B cell (primary cell): ENCODE data around the gene TMEM38B. TPM values are rescaled to one million over a fixed set of nuclear protein-coding genes. Genes with fewer than 3 reads are reported as not detected.
"Not testable (repeated sequence)": the region's sequence is repeated elsewhere in the genome, so short reads cannot be mapped to it uniquely, and the experiment has no call there.

Source experiments
- ATAC-seq: fragments of 200-7000 bp; cut with Tn5 transposase; one replicate; pipeline ENCODE4 v1.10.0; 2021; ENCODE audit warnings: low read depth, mild to moderate bottlenecking, moderate number of reproducible peaks, moderate library complexity
- CTCF ChIA-PET: fragments of 350-600 bp; sonication (Branson Sonifier 250); formaldehyde crosslinking; loops from one replicate; lab custom pipeline; 2021; ENCODE audit warnings: antibody characterized with exemption, inconsistent platforms; lab: Charles Lee
- POLR2A ChIA-PET: fragments of 350-600 bp; sonication (Branson Sonifier 250); formaldehyde crosslinking; loops from one replicate; lab custom pipeline; 2021; ENCODE audit warnings: antibody characterized with exemption; lab: Charles Lee
- DNase-seq: peaks from one replicate; pipeline ENCODE4 v3.0.0; 2013
- H2AFZ ChIP-seq: 2 replicates; pipeline ENCODE4 v1.6.1; 2012; ENCODE audit warnings: mild to moderate bottlenecking, low read depth, low read length; ENCODE audit not compliant: insufficient read depth, poor library complexity, severe bottlenecking
- H3K27ac ChIP-seq, 2 donors: 1 replicate in 1 of 2; 2 replicates in 1 of 2; pipeline ENCODE4 v1.5.1; 2012 to 2013; ENCODE audit warnings: low read length in 2 of 2, mild to moderate bottlenecking in 2 of 2, moderate library complexity in 1 of 2
- H3K27me3 ChIP-seq, 4 experiments: fragments of 200-600 bp in 1 of 4; sonication (generic) in 1 of 4; replicated peaks in 1 of 4; 1 replicate in 2 of 4; 2 replicates in 2 of 4; pipeline versions ENCODE4 v1.6.1 to v1.7.0; 2013 to 2016; ENCODE audit warnings: low read length in 3 of 4, mild to moderate bottlenecking in 2 of 4, mixed read lengths in 1 of 4, moderate library complexity in 1 of 4; ENCODE audit not compliant: insufficient read depth in 4 of 4, control insufficient read depth in 3 of 4; ENCODE audit errors: control extremely low read depth in 1 of 4
- H3K36me3 ChIP-seq, 2 experiments: replicated peaks in 1 of 2; 1 replicate in 1 of 2; 2 replicates in 1 of 2; pipeline versions ENCODE4 v1.6.1 to v1.7.1; 2013; ENCODE audit warnings: low read length in 1 of 2; ENCODE audit not compliant: insufficient read depth in 2 of 2, control insufficient read depth in 1 of 2; ENCODE audit errors: control extremely low read depth in 1 of 2, extremely low read depth in 1 of 2
- H3K4me1 ChIP-seq, 2 donors: fragments of 200-600 bp in 1 of 2; sonication (generic) in 1 of 2; 1 replicate in 1 of 2; 2 replicates in 1 of 2; pipeline versions ENCODE4 v1.5.1 to v1.6.1; 2013 to 2017; ENCODE audit warnings: low read length in 2 of 2; ENCODE audit not compliant: control insufficient read depth in 2 of 2, insufficient read depth in 2 of 2
- H3K4me2 ChIP-seq: replicated peaks from 2 replicates; pipeline ENCODE3; 2012; ENCODE audit warnings: mild to moderate bottlenecking, low read depth, low read length; ENCODE audit not compliant: poor library complexity, severe bottlenecking
- H3K4me3 ChIP-seq, 5 experiments: fragments of 200-600 bp in 1 of 5; sonication (generic) in 1 of 5; 1 replicate in 3 of 5; 2 replicates in 2 of 5; pipeline versions ENCODE4 v1.5.1 to v1.7.0; 2011 to 2016; ENCODE audit warnings: low read length in 4 of 5, mild to moderate bottlenecking in 4 of 5, low read depth in 2 of 5, control low read depth in 1 of 5, moderate library complexity in 1 of 5; ENCODE audit not compliant: insufficient read depth in 1 of 5; ENCODE audit errors: control extremely low read depth in 1 of 5, extremely low read depth in 1 of 5
- H3K79me2 ChIP-seq: fragments of 200-600 bp; sonication (generic); one replicate; pipeline ENCODE4 v1.6.0; 2016; ENCODE audit warnings: low read length; ENCODE audit not compliant: control insufficient read depth, insufficient read depth
- H3K9ac ChIP-seq: fragments of 200-600 bp; sonication (generic); 2 replicates; pipeline ENCODE4 v1.6.1; 2017; ENCODE audit warnings: mild to moderate bottlenecking, low read length, moderate library complexity
- H3K9me3 ChIP-seq, 3 donors: one replicate each; pipeline versions ENCODE4 v1.6.1 to v1.7.1; 2013; ENCODE audit warnings: low read length in 2 of 3; ENCODE audit not compliant: control insufficient read depth in 2 of 3, insufficient read depth in 1 of 3; ENCODE audit errors: control extremely low read depth in 1 of 3
- H4K20me1 ChIP-seq: 2 replicates; pipeline ENCODE4 v1.6.0; 2012; ENCODE audit warnings: mild to moderate bottlenecking, low read length; ENCODE audit not compliant: insufficient read depth, control insufficient read depth, poor library complexity, severe bottlenecking
- H3K27ac Mint-ChIP-seq: one replicate; pipeline ENCODE4 v1.8.0; 2021; ENCODE audit warnings: mixed read lengths
- H3K27me3 Mint-ChIP-seq: one replicate; pipeline ENCODE4 v1.8.0; 2021; ENCODE audit warnings: mixed read lengths
- H3K4me1 Mint-ChIP-seq: one replicate; pipeline ENCODE4 v1.8.0; 2021; ENCODE audit warnings: mixed read lengths
- H3K4me3 Mint-ChIP-seq: one replicate; pipeline ENCODE4 v1.8.0; 2021; ENCODE audit warnings: mixed read lengths
- H3K9me3 Mint-ChIP-seq: one replicate; pipeline ENCODE4 v1.8.0; 2022; ENCODE audit warnings: mixed read lengths; ENCODE audit not compliant: insufficient read depth
- CTCF ChIP-seq: fragments of 200-600 bp; IDR thresholded peaks from one replicate; pipeline ENCODE4 v1.8.0; 2022; ENCODE audit warnings: antibody characterized with exemption, mild to moderate bottlenecking
- EZH2 ChIP-seq: IDR thresholded peaks from 2 replicates; pipeline ENCODE4 v1.6.1; 2012; ENCODE audit warnings: borderline replicate concordance, low read depth, mild to moderate bottlenecking, moderate library complexity, low read length; ENCODE audit not compliant: insufficient read depth, poor library complexity, severe bottlenecking
- WGBS: methylation state at CpG from one replicate; pipeline ENCODE4 v1.1.5; 2013; ENCODE audit warnings: missing lambda C conversion rate; ENCODE audit not compliant: insufficient coverage; 5-methylcytosine and 5-hydroxymethylcytosine counted together
- intact Hi-C: fragments of 100-400 bp; cut with micrococcal nuclease; formaldehyde crosslinking; loops from one replicate; pipeline ENCODE4 v1.10.0; 2022
- polyA plus RNA-seq: library from polyadenylated mRNA; depleted of rRNA; stranded (reverse); fragments of >200 nt; gene quantifications from 2 replicates; pipeline ENCODE4 v1.2.3, GENCODE V29; 2012
- total RNA-seq, 2 donors: library from RNA; stranded (reverse); fragments of 120-200 nt in 1 of 2; gene quantifications; 1 replicate in 1 of 2; 2 replicates in 1 of 2; pipeline versions ENCODE4 v1.2.3 to v1.2.4, GENCODE V29; 2013 to 2022

TMEM38B gene
- total and polyA plus RNA-seq, 2 donors (not counting 1 experiment from before 2014, with no cell fraction given): 6.4 to 29.6 TPM

GRCh38 chr9:105725370-105725769, 31.0 kb downstream of the TMEM38B start:
- H3K4me2 ChIP-seq: no peak overlapping the region
- Mint-ChIP-seq H3K4me1 (no peaks in the 10 kb centered on the region), H3K27me3 (no peaks in the 10 kb centered on the region), H3K27ac (no peak overlapping the region), H3K4me3 (no peak overlapping the region), H3K9me3 (peaks cover 5% of the 10 kb centered on the region)
- H3K4me3 ChIP-seq: no peak overlapping the region
- no peaks in the 10 kb centered on the region for H3K9me3 ChIP-seq
- no peak overlapping the region for H2AFZ ChIP-seq
- TF ChIP-seq EZH2: no peak
- TF ChIP-seq CTCF: no peak
- no peaks in the 10 kb centered on the region for H3K79me2 ChIP-seq
- H3K27me3 ChIP-seq: no peaks in the 10 kb centered on the region
- no CpG with 5 or more reads among the region's 2 CpGs for WGBS
- H3K27ac ChIP-seq: no peak overlapping the region
- H3K4me1 ChIP-seq: no peaks in the 10 kb centered on the region
- POLR2A ChIA-PET: no interaction called here
- no peak overlapping the region for H3K9ac ChIP-seq
- intact Hi-C loops: no loop called here
- DNase-seq (no peak), ATAC-seq (no peak)
- H3K36me3 ChIP-seq: peaks cover 2 to 3% of the 10 kb centered on the region in 2 experiments
- H4K20me1 ChIP-seq: no peaks in the 10 kb centered on the region
- CTCF ChIA-PET: no interaction called here

GRCh38 chr9:105728230-105728629, 33.9 kb downstream of the TMEM38B start:
- H3K36me3 ChIP-seq, CTCF ChIA-PET, H3K4me1 ChIP-seq, H3K9me3 ChIP-seq, H3K79me2 ChIP-seq, H3K9ac ChIP-seq, H3K27me3 Mint-ChIP-seq, H4K20me1 ChIP-seq, H3K4me2 ChIP-seq, H3K4me3 ChIP-seq, H3K27me3 ChIP-seq, H3K9me3 Mint-ChIP-seq, intact Hi-C loops, DNase-seq, H3K27ac Mint-ChIP-seq, H3K4me3 Mint-ChIP-seq, POLR2A ChIA-PET, ATAC-seq, H2AFZ ChIP-seq, H3K27ac ChIP-seq, H3K4me1 Mint-ChIP-seq: not testable (repeated sequence)
- WGBS: 100% methylated on average over 1 of the region's 5 CpGs

- H4K20me1 ChIP-seq, H3K27me3 ChIP-seq, H3K27ac Mint-ChIP-seq, H3K79me2 ChIP-seq, H3K27ac ChIP-seq, H3K36me3 ChIP-seq, H3K4me2 ChIP-seq, H3K27me3 Mint-ChIP-seq, intact Hi-C loops, H3K4me3 Mint-ChIP-seq, ATAC-seq, H3K9ac ChIP-seq, H3K4me1 Mint-ChIP-seq, H3K4me3 ChIP-seq, H2AFZ ChIP-seq, DNase-seq, H3K4me1 ChIP-seq: not testable (repeated sequence)
- ChIA-PET CTCF (interaction anchor here (1.2 to 1.4 kb wide), 2 partner anchors 10 to 15 kb away, joined by 3 to 7 read pairs; no protein-coding TSS in a partner anchor), POLR2A (interaction anchor here (0.6 kb wide), 1 partner anchor 281 kb away, joined by 4 read pairs; no protein-coding TSS in a partner anchor)
- H3K9me3 ChIP-seq: peaks cover 3 to 29% (median 5%) of the 10 kb centered on the region in 3 donors
- H3K9me3 Mint-ChIP-seq: peaks cover 13% of the 10 kb centered on the region
- WGBS: no CpG with 5 or more reads among the region's 2 CpGs
Observed at GRCh38 chr9:105731420-105731819, 37.1 kb downstream of the TMEM38B start.
